ENCODE results near the gene AQP6. TPM values are rescaled to one million over a fixed set of nuclear protein-coding genes. Genes with fewer than 3 reads are reported as not detected.

The AQP6 gene
- total RNA-seq, 2 experiments from 2014 or later, result not detected

DNA sequence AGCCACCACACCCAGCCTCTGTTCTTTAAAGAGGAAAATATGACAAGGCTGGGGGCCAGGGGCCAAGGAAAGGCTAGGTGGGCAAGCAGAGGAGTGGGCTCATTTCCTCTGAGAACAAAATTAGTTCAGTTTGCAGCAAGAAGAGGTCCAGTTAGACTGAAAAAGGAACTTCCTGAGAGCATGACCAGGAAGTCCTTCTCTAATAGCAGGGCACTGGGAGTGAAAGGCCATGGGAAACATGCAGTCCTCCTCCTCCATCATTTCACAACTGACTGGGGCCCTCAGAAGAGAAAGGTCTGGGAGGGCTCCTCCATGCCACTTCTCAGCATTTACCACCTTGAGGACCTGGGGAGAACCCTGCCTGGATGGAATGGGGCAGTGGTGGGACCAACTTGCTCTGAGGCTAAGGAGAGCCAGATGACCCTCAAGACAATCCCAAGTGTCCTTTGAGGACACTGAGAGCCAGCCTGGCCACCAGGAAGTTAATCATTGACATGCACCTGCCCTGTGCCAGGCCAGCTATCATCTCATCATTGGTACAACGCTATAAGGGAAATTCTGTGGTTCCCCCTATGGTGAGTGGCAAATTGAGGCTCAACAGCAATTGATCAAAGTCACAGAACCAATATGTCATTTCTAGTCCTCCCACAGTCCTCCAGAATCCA, 20.2 kb upstream of the AQP6 start:
- ChIA-PET POLR2A (no interaction called here), CTCF (ENCODE audit: unreplicated experiment) (no interaction called here)
- DNase-seq (ENCODE audit: low spot score), result no peak
- no peaks in the 10 kb centered on the region for H3K9me2 ChIP-seq (ENCODE audit: insufficient read depth, low read length)
- no peaks in the 10 kb centered on the region for H4K20me1 ChIP-seq (ENCODE audit: insufficient read depth, low read length)
- TF ChIP-seq, protein P1, sequence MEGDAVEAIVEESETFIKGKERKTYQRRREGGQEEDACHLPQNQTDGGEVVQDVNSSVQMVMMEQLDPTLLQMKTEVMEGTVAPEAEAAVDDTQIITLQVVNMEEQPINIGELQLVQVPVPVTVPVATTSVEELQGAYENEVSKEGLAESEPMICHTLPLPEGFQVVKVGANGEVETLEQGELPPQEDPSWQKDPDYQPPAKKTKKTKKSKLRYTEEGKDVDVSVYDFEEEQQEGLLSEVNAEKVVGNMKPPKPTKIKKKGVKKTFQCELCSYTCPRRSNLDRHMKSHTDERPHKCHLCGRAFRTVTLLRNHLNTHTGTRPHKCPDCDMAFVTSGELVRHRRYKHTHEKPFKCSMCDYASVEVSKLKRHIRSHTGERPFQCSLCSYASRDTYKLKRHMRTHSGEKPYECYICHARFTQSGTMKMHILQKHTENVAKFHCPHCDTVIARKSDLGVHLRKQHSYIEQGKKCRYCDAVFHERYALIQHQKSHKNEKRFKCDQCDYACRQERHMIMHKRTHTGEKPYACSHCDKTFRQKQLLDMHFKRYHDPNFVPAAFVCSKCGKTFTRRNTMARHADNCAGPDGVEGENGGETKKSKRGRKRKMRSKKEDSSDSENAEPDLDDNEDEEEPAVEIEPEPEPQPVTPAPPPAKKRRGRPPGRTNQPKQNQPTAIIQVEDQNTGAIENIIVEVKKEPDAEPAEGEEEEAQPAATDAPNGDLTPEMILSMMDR (conservative IDR thresholded peaks at IDR 0.05; ENCODE audit: low read length), result no peak
- TF ChIP-seq EZH2phosphoT487 (IDR thresholded peaks at IDR 0.05; ENCODE audit: borderline replicate concordance, low read depth, low read length), result no peak
- H3K4me3 ChIP-seq (ENCODE audit: low read depth, low read length, poor library complexity, severe bottlenecking), result no peak overlapping the region
- H2AFZ ChIP-seq (ENCODE audit: low read length), result no peak overlapping the region
- no peak overlapping the region for H3K27ac ChIP-seq (ENCODE audit: low read depth, low read length, poor library complexity, severe bottlenecking)
- no peaks in the 10 kb centered on the region for H3K79me2 ChIP-seq (ENCODE audit: insufficient read depth, low read depth, low read length)
- no peaks in the 10 kb centered on the region for H3K36me3 ChIP-seq (ENCODE audit: insufficient read depth, low read length)
- no peaks in the 10 kb centered on the region for H3K9me3 ChIP-seq (ENCODE audit: low read length)
- intact Hi-C loops (cut with micrococcal nuclease; ENCODE audit: unreplicated experiment), result no loop called here
- no peak overlapping the region for H3K4me2 ChIP-seq (ENCODE audit: low read length)
- no peaks in the 10 kb centered on the region for H3K4me1 ChIP-seq (ENCODE audit: insufficient read depth, low read length, poor library complexity, severe bottlenecking)
- BruUV-seq (replicated peaks), result no TSS peak

GRCh38 chr12:49953151-49953550, 19.6 kb upstream of the AQP6 start:
- POLR2A ChIA-PET, result no interaction called here
- no peaks in the 10 kb centered on the region for H3K36me3 ChIP-seq (ENCODE audit: insufficient read depth, low read length)
- DNase-seq (ENCODE audit: low spot score), result no peak
- H3K9me3 ChIP-seq (ENCODE audit: low read length), result no peaks in the 10 kb centered on the region
- no peak overlapping the region for H3K4me2 ChIP-seq (ENCODE audit: low read length)
- H4K20me1 ChIP-seq (ENCODE audit: insufficient read depth, low read length), result no peaks in the 10 kb centered on the region
- intact Hi-C loops (cut with micrococcal nuclease; ENCODE audit: unreplicated experiment), result no loop called here
- CTCF ChIA-PET (ENCODE audit: unreplicated experiment), result no interaction called here
- H3K9me2 ChIP-seq (ENCODE audit: insufficient read depth, low read length), result no peaks in the 10 kb centered on the region
- TF ChIP-seq, protein P1 (conservative IDR thresholded peaks at IDR 0.05; ENCODE audit: low read length), result no peak
- TF ChIP-seq EZH2phosphoT487 (IDR thresholded peaks at IDR 0.05; ENCODE audit: borderline replicate concordance, low read depth, low read length), result no peak
- no TSS peak for BruUV-seq (replicated peaks)
- no peaks in the 10 kb centered on the region for H3K79me2 ChIP-seq (ENCODE audit: insufficient read depth, low read depth, low read length)
- H3K4me1 ChIP-seq (ENCODE audit: insufficient read depth, low read length, poor library complexity, severe bottlenecking), result no peaks in the 10 kb centered on the region
- no peak overlapping the region for H2AFZ ChIP-seq (ENCODE audit: low read length)
- H3K4me3 ChIP-seq (ENCODE audit: low read depth, low read length, poor library complexity, severe bottlenecking), result no peak overlapping the region
- H3K27ac ChIP-seq (ENCODE audit: low read depth, low read length, poor library complexity, severe bottlenecking), result no peak overlapping the region

GRCh38 chr12:49953961-49954846, 18.5 kb upstream of the AQP6 start:
- POLR2A ChIA-PET, result no interaction called here
- no TSS peak for BruUV-seq (replicated peaks)

More at GRCh38 chr12:49953961-49954846, 18.5 kb upstream of the AQP6 start:
- Histone ChIP-seq H3K27ac (ENCODE audit: low read depth, low read length, poor library complexity, severe bottlenecking) (no peak overlapping the region), H3K79me2 (ENCODE audit: insufficient read depth, low read depth, low read length) (no peaks in the 10 kb centered on the region), H3K9me2 (ENCODE audit: insufficient read depth, low read length) (no peaks in the 10 kb centered on the region), H3K36me3 (ENCODE audit: insufficient read depth, low read length) (no peaks in the 10 kb centered on the region), H2AFZ (ENCODE audit: low read length) (no peak overlapping the region), H3K4me1 (ENCODE audit: insufficient read depth, low read length, poor library complexity, severe bottlenecking) (no peaks in the 10 kb centered on the region), H4K20me1 (ENCODE audit: insufficient read depth, low read length) (no peaks in the 10 kb centered on the region), H3K4me2 (ENCODE audit: low read length) (no peak overlapping the region), H3K4me3 (ENCODE audit: low read depth, low read length, poor library complexity, severe bottlenecking) (no peak overlapping the region), H3K9me3 (ENCODE audit: low read length) (no peaks in the 10 kb centered on the region)
- CTCF ChIA-PET (ENCODE audit: unreplicated experiment), result no interaction called here
- TF ChIP-seq EZH2phosphoT487 (IDR thresholded peaks at IDR 0.05; ENCODE audit: borderline replicate concordance, low read depth, low read length), result no peak
- TF ChIP-seq, protein P1 (conservative IDR thresholded peaks at IDR 0.05; ENCODE audit: low read length), result no peak
- no peak for DNase-seq (ENCODE audit: low spot score)
- intact Hi-C loops (cut with micrococcal nuclease; ENCODE audit: unreplicated experiment), result no loop called here

All from OCI-LY7 (cell line).